GM13977 (cell line): ENCODE data around the gene FNDC8.
A peak's percentile ranks its signal among the peaks of the same experiment; 100 is the strongest.
"Not testable (repeated sequence)": the region's sequence is repeated elsewhere in the genome, so short reads cannot be mapped to it uniquely, and the experiment has no call there.

Source experiments
- DNase-seq: peaks from one replicate; pipeline ENCODE4 v3.0.0; 2012; ENCODE audit warnings: low spot score
- CTCF ChIP-seq: IDR thresholded peaks from 2 replicates; pipeline ENCODE4 v1.5.1; 2012; ENCODE audit warnings: mild to moderate bottlenecking, control low read depth; ENCODE audit not compliant: insufficient read depth; ENCODE audit errors: extremely low read depth, missing control alignments
- in situ Hi-C: fragments of 300-500 bp; cut with MboI; formaldehyde crosslinking; loops from one replicate; pipeline ENCODE4 v1.12.0; 2022; ENCODE audit warnings: low sequenced_read_pairs, low pct_unique_long_range_greater_than_20kb, mixed read lengths, inconsistent platforms; ENCODE audit not compliant: unreplicated experiment

The FNDC8 gene

GRCh38 chr17:35086164-35086563 is 35.3 kb upstream of the FNDC8 start:
- in situ Hi-C loops, result no loop called here
- DNase-seq, result no peak
- no peak for TF ChIP-seq CTCF

DNA sequence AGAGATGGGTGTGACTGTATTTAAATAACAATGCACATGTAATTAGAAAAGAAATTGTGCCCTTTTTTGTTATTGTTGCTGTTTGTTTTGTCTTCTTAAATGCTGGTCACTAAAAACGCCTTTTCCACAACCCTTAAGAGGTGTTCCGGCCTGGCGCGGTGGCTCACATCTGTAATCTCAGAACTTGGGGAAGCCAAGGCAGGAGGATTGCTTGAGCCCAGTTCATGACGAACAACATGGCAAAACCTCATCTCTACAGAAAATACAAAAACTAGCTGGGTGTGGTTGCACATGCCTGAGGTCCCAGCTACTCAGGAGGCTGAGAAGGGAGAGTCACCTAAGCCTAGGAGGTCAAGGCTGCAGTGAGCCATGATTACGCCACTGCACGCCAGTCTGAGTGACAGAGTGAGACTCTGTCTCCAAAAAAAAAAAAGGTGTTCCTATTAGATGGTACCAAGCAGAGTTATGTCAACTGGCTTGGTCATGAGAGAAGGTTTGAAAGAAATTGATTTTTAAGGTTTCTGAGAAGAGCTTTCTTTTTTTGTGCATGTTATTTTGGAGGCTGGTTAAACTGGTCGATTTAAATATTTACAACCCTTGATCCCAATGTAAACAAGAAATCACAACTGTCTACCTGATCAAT is 34.4 kb upstream of the FNDC8 start:
- TF ChIP-seq CTCF, result no peak
- no peak for DNase-seq
- in situ Hi-C loops, result no loop called here

DNA sequence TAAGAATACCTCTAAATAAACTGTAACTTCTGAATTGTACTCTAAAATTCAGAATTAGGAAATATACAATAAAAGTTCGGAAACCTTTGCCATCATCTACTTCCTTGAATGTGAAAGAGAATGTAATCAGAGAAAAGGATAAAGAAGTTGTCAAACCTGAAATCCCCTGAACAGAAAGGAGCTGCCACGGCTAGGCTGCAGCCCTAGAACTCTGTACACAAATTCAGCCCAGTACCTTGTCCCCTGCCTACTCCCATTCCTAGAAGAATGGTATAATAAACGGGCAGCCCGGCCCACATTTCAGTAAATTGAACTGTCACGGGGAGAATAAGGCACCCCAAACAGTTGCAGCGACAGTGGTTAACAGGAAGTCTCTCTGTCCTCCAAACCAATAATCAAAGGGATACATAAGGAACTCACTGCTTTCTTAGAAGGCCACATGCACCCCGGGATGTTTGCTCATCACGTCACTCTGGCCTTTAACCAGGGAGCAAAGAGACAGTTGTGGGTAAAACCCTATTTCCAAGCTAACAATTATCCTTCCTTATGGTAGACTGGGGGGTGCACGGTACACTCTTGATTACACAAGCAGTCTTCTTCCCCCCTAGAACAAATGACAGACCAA is 33.6 kb upstream of the FNDC8 start:
- DNase-seq, result no peak
- in situ Hi-C loops, result no loop called here
- no peak for TF ChIP-seq CTCF

DNA sequence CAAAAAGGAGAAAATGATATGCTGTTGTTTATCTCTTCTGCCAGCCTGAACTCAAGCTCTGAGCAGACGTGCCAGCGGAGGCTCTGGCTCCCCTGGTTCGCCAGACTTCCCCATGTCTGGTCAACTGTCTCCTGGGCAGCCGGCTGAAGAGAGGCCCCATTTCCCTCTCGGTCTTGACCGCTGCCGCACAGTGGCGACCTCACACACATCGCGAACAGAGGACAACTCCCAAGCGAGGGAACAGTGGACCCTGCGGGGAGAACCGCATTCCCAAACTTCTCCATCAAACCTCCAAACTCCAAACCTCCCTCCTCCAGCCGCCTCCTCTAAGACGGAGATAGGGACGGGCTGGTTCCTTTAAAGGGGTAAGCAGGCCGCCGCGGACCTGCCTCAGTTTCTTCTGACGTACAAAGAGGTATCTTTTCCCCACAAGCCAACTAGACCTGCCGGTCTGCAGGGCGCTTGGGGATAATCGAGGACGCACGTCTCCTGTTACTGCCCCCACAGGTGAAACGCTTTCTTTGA is 33.0 kb upstream of the FNDC8 start:
- TF ChIP-seq CTCF, result no peak
- in situ Hi-C loops, result no loop called here
- peak; percentile 24 for DNase-seq

DNA sequence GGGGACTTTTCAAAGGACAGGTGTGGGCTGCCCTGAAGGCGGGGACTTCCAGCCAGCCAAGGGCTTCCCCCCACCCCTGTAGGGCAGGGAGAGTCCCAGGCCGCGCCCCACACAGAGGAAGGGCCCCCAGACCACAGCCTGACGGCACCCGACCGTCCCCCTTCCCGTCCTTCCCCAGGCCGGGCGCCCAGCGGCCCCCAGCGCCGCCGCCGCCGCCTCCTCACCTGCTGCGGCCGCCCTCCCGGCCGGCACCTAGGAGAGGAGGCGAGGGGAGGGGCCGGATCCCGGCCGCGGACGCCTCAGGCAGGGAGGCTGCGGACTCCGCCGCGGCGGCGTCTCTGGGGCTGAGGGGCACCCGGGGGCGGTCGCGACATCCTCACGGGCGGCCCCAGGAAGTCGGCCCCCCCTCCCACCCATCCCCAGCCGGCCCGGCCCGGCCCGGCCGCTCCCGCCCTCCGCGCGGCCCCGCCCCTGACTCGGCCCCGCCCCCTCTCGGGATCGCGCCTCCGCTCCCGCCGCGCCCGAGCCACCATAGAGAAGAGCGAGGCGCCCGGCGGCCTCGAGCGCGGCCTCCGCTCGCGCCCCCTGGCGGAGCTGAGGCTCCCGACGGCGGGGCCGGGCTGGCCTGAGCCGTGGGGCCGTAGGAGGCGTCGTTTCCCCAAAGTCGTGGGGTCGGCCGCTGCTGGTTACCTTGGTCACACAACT is 32.4 kb upstream of the FNDC8 start:
- peak; percentile 91 for DNase-seq
- peak; percentile 95 for TF ChIP-seq CTCF
- in situ Hi-C loops, result no loop called here

DNA sequence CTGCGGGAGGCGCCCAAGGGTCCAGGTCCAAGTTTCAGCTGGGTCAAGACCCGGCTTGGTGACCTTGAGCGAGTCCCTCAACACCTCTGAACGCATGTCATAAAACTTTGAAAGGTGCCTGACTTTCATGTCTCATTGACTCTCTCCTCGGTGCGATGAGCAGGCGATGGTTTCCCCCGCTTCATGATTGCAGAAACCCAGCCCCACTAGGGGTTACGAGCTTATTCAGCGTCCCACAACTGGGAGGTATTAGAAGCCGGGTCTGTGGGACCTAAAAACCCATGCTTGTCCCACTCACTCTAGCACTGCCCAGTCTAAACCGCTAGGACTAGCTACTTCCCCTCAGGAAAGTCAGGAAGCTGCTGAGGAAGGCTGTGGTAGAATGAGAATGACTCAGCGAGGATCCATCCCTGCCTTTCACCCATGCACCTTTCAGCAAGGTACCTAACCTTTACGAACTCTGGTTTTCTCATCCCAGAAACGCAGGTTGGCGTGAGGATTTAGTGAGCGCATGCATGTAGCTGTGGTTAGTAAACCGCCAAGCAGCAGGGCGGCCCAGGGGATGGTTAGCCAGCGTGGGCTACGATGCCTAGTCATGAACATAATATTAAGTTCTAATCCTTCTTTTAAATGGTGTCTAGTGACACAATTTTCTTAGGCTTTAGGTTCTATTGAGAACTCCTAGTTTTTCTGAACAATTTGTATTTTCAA is 31.7 kb upstream of the FNDC8 start:
- in situ Hi-C loops, result no loop called here
- peak; percentile 51 for DNase-seq
- no peak for TF ChIP-seq CTCF

DNA sequence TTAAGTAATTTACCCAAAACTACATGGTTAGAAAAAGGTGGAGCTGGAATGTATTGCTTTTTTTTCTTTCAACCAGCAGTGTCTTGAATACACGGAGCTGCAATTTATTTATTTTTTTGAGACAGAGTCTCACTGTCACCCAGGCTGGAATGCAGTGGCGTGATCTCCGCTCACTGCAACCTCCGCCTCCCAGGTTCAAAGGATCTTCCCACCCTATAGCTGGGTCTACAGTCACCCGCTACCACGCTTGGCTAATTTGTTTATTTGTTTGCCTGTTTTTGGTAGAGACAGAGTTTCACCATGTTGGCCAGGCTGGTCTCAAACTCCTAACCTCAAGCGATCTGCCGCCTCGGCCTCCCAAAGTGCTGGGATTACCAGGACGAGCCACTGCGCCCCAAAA is 30.7 kb upstream of the FNDC8 start:
- in situ Hi-C loops, DNase-seq: not testable (repeated sequence)
